Kidney epithelial cell (primary cell): Measurements from ENCODE around the gene DAAM2. TPM values are rescaled to one million over a fixed set of nuclear protein-coding genes. Genes with fewer than 3 reads are reported as not detected.

Source experiments
- DNase-seq: peaks from one replicate; pipeline ENCODE4 v3.0.0-alpha.2; 2010; ENCODE audit warnings: low read depth
- H3K27me3 ChIP-seq: 2 replicates; pipeline ENCODE4 v1.6.0; 2011; ENCODE audit warnings: low read length; ENCODE audit not compliant: control insufficient read depth, insufficient read depth
- H3K36me3 ChIP-seq: 2 replicates; pipeline ENCODE4 v1.5.1; 2011; ENCODE audit warnings: low read length; ENCODE audit not compliant: control insufficient read depth, insufficient read depth
- H3K4me3 ChIP-seq: 2 replicates; pipeline ENCODE4 v1.5.1; 2011; ENCODE audit warnings: low read depth, mild to moderate bottlenecking, control low read depth, low read length
- total RNA-seq: library from RNA; depleted of rRNA; stranded (reverse); fragments of >200 nt; gene quantifications from 2 replicates; pipeline ENCODE4 v1.2.3, GENCODE V29; 2015
- TF ChIP-seq, protein P1 (sequence below): IDR thresholded peaks from 2 replicates; pipeline ENCODE4 v1.5.1; 2011; ENCODE audit warnings: mild to moderate bottlenecking, moderate library complexity, low read length, control low read depth, inconsistent platforms; ENCODE audit not compliant: insufficient read depth, poor library complexity, severe bottlenecking

The DAAM2 gene
- total RNA-seq, 1 donor from 2014 or later, result 1.3 TPM

DNA sequence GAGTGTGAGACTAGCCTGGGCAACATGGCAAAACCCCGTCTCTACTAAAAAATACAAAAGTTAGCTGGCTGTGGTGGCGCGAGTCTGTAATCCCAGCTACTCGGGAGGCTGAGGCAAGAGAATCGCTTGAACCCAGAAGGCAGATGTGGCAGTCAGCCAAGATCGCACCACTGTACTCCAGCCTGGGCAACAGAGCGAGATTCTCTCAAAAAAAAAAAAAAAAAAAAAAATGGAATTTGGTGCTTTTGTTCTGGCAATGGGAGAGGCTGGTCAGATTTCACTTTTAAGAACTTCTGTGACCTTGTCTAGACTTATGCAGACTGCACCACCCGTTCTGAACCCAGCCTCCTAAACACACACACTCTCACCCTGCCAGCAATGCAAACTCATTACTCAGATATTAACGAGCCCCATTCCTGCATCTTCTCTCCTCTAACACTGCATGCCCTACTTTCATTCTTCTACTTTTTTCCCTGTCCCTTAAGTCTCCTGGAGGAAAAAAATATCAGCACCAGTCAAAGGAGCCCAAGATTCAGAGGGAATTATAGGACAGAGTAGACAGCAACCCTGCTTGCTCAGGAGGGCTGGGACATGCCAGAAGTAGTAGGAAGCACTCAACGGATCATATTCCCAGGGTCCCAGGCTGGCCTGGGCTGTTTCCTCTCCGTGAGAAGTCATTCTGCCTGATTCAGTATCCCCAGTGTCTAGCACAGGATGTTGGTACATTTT lies 137.7 kb downstream of the DAAM2 start:
- Histone ChIP-seq H3K36me3 (no peaks in the 10 kb centered on the region), H3K4me3 (no peak overlapping the region), H3K27me3 (no peaks in the 10 kb centered on the region)
- TF ChIP-seq, protein P1, sequence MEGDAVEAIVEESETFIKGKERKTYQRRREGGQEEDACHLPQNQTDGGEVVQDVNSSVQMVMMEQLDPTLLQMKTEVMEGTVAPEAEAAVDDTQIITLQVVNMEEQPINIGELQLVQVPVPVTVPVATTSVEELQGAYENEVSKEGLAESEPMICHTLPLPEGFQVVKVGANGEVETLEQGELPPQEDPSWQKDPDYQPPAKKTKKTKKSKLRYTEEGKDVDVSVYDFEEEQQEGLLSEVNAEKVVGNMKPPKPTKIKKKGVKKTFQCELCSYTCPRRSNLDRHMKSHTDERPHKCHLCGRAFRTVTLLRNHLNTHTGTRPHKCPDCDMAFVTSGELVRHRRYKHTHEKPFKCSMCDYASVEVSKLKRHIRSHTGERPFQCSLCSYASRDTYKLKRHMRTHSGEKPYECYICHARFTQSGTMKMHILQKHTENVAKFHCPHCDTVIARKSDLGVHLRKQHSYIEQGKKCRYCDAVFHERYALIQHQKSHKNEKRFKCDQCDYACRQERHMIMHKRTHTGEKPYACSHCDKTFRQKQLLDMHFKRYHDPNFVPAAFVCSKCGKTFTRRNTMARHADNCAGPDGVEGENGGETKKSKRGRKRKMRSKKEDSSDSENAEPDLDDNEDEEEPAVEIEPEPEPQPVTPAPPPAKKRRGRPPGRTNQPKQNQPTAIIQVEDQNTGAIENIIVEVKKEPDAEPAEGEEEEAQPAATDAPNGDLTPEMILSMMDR, result no peak
- no peak for DNase-seq

DNA sequence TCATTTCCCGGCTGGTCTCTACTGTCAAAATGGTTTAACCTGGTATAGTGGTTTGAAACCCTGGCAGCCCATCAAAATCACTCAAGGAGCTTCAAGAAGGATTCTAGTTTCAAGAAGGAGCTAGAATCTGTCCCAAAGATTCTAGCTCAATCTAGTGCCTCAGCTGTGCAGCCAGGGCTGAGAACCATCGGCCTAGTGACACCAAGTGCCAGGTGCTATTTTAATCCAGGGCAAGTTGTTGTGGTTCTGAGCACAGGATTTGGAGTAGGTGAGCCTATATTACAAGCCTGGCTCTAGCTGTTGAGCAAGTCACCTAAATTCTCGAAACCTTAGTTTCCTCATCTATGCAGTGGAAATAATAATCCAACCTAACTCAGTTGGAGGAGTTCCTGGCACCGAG lies 138.4 kb downstream of the DAAM2 start:
- H3K27me3 ChIP-seq, result no peaks in the 10 kb centered on the region
- H3K36me3 ChIP-seq, result no peaks in the 10 kb centered on the region
- no peak overlapping the region for H3K4me3 ChIP-seq
- TF ChIP-seq, protein P1, result no peak
- DNase-seq, result no peak

DNA sequence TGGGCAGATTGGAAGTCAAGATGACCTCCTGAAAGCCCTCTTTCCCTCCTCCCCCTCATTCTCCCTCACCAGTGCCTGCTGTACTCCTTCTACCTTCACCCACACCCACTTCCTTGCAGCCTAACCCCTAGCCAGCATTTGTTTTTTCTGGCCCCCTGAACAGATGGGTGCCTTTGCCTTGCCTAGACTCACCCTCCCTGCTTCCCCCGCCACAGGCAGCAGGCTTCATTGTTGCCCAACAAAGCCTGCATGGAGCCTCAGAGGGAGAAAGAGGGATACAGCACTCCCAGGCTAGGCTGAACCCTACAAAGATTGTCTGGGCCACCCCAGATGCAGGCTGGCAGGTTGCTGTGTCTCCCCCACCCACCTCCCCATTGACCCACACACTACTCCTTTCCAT lies 139.4 kb downstream of the DAAM2 start:
- TF ChIP-seq, protein P1, result no peak
- Histone ChIP-seq H3K27me3 (no peaks in the 10 kb centered on the region), H3K36me3 (no peaks in the 10 kb centered on the region), H3K4me3 (no peak overlapping the region)
- DNase-seq, result no peak

DNA sequence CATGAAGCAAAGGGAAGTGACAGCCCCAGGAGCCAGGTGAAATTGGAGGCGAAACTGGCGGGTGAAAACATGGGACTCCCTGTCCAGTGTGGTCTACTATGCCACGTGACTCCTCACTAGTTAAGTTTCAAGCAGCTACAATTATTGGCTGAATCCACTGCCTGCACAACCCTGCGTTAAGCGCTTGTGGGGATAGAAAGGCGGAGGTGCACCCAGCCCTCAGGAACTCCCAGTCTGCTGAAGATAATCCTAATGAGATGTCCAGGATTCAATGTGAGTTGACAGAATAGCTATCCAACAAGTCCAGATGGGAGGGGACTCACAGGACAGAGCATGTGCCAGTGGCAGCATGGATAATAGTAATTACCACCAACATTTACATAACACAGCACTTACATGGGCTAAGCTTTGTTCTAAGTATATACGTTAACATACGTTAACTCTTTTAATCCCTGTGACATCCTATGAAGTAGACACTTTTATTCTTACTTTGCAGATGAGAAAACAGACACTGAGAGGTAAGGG lies 140.3 kb downstream of the DAAM2 start:
- TF ChIP-seq, protein P1, result no peak
- no peak overlapping the region for H3K4me3 ChIP-seq
- DNase-seq, result no peak
- no peaks in the 10 kb centered on the region for H3K27me3 ChIP-seq
- H3K36me3 ChIP-seq, result no peaks in the 10 kb centered on the region

DNA sequence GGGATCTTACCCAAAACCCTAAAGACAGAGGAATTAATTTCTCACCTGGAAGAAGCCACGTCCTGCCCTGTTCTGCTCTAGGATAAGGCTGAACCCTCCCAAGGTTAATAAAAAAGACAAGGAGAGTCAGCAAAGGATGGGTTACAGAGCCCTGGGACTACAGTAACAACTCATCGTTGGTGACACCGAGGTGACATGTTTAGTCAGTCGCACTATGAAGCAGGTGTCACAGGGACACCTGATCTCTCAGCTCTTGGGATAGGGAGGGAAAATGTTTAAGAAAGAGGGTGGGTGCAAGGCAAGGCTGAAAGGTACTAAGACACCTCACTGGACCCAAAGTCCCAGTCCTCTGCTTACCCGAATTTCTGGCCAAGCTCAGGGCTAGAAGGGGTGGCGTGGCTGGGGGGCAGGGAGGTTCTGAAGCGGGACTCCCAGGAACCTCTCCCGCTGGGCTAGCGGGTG lies 141.5 kb downstream of the DAAM2 start:
- H3K4me3 ChIP-seq, result peak overlapping the region; percentile 79
- peaks cover 2% of the 10 kb centered on the region for H3K27me3 ChIP-seq
- H3K36me3 ChIP-seq, result no peaks in the 10 kb centered on the region
- TF ChIP-seq, protein P1, result no peak
- DNase-seq, result no peak

DNA sequence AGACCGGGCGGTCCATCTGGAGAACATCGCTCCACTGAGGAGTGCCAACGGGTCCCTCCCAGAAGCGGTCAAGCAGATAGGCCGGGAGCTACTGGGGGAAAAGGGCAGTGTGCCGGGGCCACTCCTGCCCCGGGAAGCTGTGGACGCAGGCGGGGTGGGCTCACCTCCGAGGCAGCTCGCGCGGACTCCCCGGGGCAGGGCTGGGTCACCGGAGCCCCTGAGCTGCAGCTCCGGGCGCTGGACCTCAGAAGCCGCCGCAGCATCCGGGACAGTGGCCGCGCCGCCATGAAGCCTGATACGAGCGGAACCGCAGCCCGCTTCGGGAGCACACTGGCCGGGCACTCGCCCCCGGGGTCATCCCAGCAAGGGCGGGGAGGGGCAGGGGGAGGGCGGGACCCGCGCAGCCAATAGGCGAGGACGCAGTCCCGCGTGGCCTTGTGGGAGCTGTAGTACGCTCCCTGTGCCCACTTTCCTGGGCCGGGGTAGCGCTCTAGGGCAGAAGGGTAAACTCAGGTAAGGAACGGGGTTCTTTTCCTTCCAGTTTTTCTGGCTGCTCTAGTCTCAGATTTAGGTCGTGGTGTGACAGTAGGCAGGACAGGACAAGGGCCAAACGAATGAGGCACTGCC lies 142.1 kb downstream of the DAAM2 start, which contains the start of gene MOCS1:
Gene MOCS1, minus strand, starts transcription at position 332 of the 627 bp plus-strand sequence. Its CDS starts 45 bp downstream, at position 287.
- peaks cover 2% of the 10 kb centered on the region for H3K27me3 ChIP-seq
- DNase-seq, result no peak
- H3K36me3 ChIP-seq, result no peaks in the 10 kb centered on the region
- peak within 1 kb of the TSS; percentile 79 for H3K4me3 ChIP-seq
- TF ChIP-seq, protein P1, result no peak
